OCI-LY7 (cell line): ENCODE measurements around the gene ALK.

Experiments used
- CTCF ChIP-seq: fragments of 200-600 bp; sonication (generic); conservative IDR thresholded peaks from 2 replicates; pipeline ENCODE4 v1.5.1; 2014; ENCODE audit warnings: mild to moderate bottlenecking, antibody characterized with exemption, low read length, moderate library complexity, mixed read lengths
- EZH2phosphoT487 ChIP-seq: fragments of 200-600 bp; sonication (generic); IDR thresholded peaks from 2 replicates; pipeline ENCODE4 v1.6.1; 2018; ENCODE audit warnings: low read depth, borderline replicate concordance, mild to moderate bottlenecking, mixed run types, antibody characterized with exemption, low read length, moderate library complexity, mixed read lengths

GRCh38 chr2:29449499-29449898, 471.9 kb downstream of the ALK start:
- TF ChIP-seq CTCF, result no peak
- no peak for TF ChIP-seq EZH2phosphoT487
